Hypothalamus (tissue), 51 donors: ENCODE data around the gene KRT85.
"Not testable (repeated sequence)": the region's sequence is repeated elsewhere in the genome, so short reads cannot be mapped to it uniquely, and the experiment has no call there.

Experiments used
- DNase-seq, 51 donors: peaks; one replicate each; lab custom pipeline; 2025; lab: John Stamatoyannopoulos, UW

The KRT85 gene

GRCh38 chr12:52366738-52367485 is at the start of gene KRT85:
Gene KRT85, minus strand, starts transcription at chr12:52367481. Its CDS starts 76 bp downstream, at chr12:52367405.
- no peak for DNase-seq

DNA sequence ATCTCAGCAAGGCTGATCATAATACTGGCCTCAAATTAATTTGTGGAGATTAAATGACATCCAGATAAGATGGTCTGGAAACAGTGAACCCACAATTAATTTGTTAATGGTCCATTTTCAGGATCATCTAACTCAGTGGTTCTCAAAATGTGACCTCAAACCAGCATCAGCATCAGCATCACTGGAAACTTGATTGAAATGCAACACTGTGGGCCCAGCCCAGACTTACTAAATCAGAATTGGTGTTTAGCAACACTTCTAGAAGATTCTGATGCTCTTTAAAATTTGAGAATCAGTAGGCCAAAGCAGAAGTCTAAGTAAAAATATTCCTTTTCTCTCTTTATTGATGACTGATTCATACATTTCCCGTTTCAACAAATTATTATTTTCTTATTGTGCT is 49.5 kb upstream of the KRT85 start:
- no peak for DNase-seq

- no peak for DNase-seq
Measured at GRCh38 chr12:52415870-52416750, 48.8 kb upstream of the KRT85 start.

DNA sequence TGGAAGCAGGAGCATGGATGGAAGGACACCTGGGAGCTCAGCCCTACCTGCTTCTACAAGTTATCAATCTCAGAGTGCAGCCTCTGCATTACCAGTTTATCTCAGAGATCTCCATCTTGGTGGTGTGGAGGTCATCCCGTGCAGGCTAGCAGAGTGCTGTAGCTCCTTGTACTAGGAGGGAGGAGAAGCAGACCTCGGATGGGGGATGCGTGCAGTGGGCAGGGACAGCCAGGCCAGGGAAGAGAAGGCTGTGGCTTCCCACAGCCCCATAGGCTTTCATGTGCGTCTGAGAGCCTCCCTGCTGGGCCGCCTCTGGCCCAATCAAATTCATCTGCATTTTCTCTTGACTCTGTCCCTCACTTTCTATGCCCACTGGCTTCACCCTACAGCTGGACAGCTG is 47.7 kb upstream of the KRT85 start:
- DNase-seq = no peak

DNA sequence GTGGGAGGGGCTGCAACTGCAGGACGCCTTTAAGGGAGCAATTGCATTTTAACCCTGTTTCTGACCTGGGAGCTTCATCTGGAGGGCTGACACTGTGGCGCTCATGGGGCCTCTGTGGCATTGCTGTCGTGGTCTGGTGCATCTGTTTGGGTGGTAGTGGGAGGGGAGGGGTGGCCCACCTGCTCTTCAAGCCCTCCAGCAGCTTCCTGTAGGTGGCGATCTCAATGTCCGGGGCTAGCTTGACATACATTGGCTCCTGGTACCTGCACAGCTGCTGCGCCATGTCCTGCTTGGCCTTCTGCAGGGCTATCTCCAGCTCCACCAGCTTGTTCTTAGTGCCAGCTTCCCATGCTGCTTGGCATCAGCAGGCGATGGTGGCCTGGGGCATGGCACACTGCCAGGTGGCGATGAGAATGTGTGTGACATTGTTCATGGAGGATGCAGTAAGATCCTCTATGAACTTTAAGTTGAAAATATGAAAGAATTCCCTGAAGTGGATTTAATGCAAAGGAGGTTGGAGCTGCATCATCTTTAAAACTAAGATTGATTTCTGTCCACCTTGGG is 46.6 kb upstream of the KRT85 start:
- no peak for DNase-seq

GRCh38 chr12:52413202-52413601 is 45.9 kb upstream of the KRT85 start:
- no peak for DNase-seq

GRCh38 chr12:52411815-52412214 is 44.5 kb upstream of the KRT85 start:
- no peak for DNase-seq

DNA sequence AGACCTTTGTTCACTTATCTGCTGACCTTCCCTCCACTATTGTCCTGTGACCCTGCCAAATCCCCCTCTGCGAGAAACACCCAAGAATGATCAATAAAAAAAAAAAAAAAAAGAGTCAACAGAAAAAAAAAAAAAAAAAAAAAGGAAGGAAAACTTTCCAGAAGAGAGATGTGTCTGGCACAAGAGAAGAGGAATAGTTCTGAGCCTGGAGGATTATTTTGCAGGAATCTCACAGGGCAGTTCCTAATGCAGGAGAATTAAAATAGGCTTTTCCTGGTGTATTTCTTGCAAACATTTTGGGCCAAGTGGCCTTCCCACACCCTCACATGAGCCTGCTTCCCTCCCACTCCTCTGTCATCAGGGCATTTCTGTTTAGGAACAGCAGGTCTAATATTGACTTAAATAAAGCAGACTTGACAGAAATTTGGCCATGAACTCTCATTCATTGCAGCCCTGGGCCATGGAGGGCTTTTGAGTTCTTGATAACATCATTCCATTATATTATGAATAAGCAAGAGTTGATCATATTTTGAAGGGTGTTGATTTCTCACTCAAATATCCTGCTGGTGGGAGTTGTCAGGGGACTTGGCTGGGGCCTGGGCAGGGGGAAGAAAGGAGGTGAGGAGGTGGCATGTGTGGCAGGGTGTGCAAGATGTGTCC is 43.4 kb upstream of the KRT85 start:
- DNase-seq = not testable (repeated sequence)

- DNase-seq = no peak
Measured at GRCh38 chr12:52407918-52408317, 40.6 kb upstream of the KRT85 start.

DNA sequence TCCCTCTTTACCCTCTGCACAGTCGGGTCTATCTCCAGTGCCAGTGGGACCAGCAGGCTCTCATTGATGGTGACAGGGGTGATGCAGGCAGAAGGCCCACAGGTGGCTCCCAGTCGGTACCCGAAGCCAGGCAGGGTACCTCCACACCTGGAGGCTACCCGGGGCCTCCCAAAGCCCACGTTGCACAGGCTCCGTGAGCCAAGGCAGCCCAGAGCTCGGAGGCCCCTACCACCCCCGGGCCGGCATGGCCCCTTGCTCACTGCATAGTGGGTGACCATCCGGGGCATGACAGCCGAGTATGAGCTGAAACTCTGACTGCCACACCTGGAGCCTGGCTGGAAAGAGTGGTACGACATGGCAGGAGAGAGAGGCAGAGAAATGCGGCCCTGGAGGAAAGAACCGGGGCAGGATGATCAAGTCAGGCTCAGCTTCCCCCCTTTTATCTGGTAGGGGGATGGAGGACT is 38.7 kb upstream of the KRT85 start, which contains the start of gene KRT82:
Gene KRT82, minus strand, starts transcription at position 414 of the 464 bp plus-strand sequence. Its CDS starts 58 bp downstream, at position 356.
- DNase-seq = no peak

- no peak for DNase-seq
Measured at GRCh38 chr12:52404951-52405350, 37.7 kb upstream of the KRT85 start.

DNA sequence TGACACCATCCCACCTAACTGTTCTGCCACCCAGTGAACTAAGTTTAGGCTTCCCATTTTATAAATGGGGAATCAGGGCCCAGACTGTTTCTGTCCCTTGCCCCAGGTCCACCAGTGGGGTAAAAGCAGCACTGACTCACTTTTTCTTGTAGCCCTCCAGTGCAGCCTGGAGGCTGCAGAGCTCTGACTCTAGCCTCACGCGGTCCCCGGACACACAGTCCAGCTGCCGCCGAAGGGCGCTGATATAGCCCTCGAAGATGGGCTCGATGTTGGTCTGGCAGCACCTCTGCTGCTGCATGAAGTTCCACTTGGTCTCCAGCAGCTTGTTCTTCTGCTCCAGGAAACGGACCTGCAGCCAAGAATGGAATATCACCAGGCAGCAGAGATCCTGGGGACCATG is 36.3 kb upstream of the KRT85 start:
- DNase-seq = no peak

GRCh38 chr12:52402873-52403540 is 35.7 kb upstream of the KRT85 start:
- DNase-seq = peak in 1 of 51 donors; percentile 1

- DNase-seq = no peak
Measured at GRCh38 chr12:52402377-52402776, 35.1 kb upstream of the KRT85 start.

DNA sequence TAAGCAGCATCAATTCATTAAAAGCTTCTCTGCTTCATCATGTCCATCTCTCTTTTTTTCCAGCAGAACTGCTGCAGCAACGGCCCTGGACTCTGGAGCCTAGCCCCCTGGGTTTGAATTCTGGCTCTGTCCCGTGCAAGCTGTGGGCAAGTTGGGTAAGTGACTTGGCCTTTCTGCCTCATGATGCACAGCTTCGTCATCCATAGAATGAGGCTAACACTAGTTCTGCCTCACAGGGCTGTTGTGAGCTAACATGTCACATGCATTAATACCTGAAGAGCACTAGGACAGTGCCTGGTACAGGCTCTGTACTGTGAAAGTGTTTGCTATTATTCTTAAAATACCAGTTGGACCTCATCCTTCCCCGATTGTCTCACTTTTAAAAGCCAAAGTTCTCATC is 34.6 kb upstream of the KRT85 start:
- DNase-seq = no peak

GRCh38 chr12:52401526-52401925 is 34.2 kb upstream of the KRT85 start:
- DNase-seq = no peak

DNA sequence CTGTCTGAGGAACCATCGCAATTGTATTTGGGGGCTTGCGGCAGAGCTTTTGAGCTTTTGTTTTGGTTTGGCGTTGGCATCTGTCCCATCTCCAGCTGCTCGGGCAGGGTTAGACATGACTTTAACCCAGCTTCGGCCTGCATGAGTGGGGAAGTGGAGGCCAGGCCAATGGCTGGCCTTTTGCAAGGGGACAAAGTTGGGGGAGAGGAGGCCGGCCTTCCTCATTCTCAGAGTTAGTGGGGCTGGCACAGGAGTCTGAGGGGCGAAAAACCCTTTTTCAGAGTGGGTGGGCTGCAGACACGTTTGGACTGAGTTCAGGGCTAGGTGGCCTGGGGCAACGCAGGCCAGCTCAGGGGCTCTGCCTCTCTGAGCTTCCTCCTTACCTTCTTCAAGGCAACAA is 33.6 kb upstream of the KRT85 start:
- no peak for DNase-seq

DNA sequence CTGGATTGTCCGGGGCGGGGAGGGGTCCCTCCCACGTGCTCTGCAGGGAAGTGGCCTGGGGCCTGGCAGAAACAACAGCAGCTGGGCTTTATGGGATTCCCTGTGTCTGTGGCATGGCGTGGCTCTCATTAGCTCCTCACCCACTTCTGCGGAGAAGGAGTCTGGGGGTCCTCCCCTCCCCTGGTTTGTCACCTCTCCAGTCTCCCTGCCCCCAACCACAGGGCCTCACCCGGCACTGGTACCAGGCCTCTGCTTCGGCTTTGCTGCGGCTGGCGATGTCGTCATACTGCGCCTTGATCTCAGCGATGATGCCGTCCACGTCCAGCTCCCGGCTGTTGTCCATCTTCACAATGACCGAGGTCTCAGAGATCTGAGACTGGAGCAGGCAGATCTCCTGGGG is 32.5 kb upstream of the KRT85 start:
- DNase-seq = no peak

DNA sequence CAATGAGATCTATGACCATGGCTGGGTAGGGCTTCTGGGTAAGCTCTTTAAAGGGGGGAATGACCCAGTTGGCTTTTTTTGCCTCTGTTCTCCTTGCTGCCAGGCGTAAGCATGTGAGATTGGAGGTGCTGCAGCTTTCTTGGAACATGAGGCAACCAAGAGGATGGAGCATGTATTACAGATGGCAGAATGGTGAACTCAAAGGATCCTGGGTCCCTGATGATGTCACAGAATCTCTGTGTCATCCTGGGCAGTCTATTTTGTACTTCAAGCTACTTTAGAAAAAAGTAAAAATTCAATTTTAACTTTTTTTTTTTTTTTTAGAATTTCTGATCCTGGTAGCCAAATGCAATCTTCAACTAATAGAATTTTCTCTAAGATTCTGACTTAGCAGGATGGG is 30.9 kb upstream of the KRT85 start:
- no peak for DNase-seq

GRCh38 chr12:52396656-52397055 is 29.4 kb upstream of the KRT85 start:
- no peak for DNase-seq
